Measurements from ENCODE around the gene CFAP126.
"Not testable (repeated sequence)": the region's sequence is repeated elsewhere in the genome, so short reads cannot be mapped to it uniquely, and the experiment has no call there.

GRCh38 chr1:161406551-161406950 is 38.9 kb upstream of the CFAP126 start:
- TF ChIP-seq CTCF, POLR2A (IDR thresholded peaks at IDR 0.05): not testable (repeated sequence)
